A673 (cell line): ENCODE data around the gene ACP7.

ENCODE experiments used
- EZH2 ChIP-seq: fragments of 200-600 bp; sonication (generic); IDR thresholded peaks from 2 replicates; pipeline ENCODE4 v1.6.1; 2017; ENCODE audit warnings: borderline replicate concordance, low read depth, mild to moderate bottlenecking, mixed read lengths, antibody characterized with exemption, low read length; ENCODE audit not compliant: poor library complexity, severe bottlenecking
- TF ChIP-seq, protein P1 (sequence below): fragments of 300-800, 200-600 bp; sonication (generic); conservative IDR thresholded peaks from 2 replicates; pipeline ENCODE4 v1.5.1; 2017; ENCODE audit warnings: low read depth, mild to moderate bottlenecking, antibody characterized with exemption, low read length, moderate library complexity, mixed read lengths

DNA sequence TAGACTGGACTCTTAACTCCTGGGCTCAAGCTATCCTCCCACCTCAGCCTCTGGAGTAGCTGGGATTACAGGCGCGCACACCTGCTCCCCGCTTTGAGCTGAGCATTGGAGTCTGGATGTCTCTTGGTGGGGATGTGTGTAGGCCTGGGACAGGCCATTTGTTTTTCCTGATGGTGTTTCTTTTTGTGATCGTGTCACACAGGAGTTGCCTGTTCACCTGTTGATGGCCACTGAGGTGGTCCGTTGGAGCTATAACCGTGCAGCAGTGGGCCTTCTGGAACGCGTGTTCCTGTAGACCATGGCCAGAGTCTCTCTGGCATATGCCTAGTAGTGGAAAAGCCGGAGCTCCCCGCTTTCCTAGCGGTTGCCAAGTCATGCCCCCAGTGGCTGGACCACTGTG lies 44.9 kb downstream of the ACP7 start:
- TF ChIP-seq, protein P1, sequence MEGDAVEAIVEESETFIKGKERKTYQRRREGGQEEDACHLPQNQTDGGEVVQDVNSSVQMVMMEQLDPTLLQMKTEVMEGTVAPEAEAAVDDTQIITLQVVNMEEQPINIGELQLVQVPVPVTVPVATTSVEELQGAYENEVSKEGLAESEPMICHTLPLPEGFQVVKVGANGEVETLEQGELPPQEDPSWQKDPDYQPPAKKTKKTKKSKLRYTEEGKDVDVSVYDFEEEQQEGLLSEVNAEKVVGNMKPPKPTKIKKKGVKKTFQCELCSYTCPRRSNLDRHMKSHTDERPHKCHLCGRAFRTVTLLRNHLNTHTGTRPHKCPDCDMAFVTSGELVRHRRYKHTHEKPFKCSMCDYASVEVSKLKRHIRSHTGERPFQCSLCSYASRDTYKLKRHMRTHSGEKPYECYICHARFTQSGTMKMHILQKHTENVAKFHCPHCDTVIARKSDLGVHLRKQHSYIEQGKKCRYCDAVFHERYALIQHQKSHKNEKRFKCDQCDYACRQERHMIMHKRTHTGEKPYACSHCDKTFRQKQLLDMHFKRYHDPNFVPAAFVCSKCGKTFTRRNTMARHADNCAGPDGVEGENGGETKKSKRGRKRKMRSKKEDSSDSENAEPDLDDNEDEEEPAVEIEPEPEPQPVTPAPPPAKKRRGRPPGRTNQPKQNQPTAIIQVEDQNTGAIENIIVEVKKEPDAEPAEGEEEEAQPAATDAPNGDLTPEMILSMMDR: no peak
- no peak for TF ChIP-seq EZH2
